Measurements from ENCODE around the gene TUBB4B. TPM values are rescaled to one million over a fixed set of nuclear protein-coding genes. Genes with fewer than 3 reads are reported as not detected.

The TUBB4B gene
- total RNA-seq, 4 donors from 2014 or later, result 367 to 753 (median 540) TPM

GRCh38 chr9:137250329-137251193 lies 9.5 kb downstream of the TUBB4B start:
- no peak overlapping the region for H3K4me3 ChIP-seq
- H3K36me3 ChIP-seq, result no peaks in the 10 kb centered on the region
- peaks cover 0 to 6% (median 0%) of the 10 kb centered on the region in 4 donors for H3K27me3 ChIP-seq
- 83% methylated on average over 7 of the region's 18 CpGs; no CpG with 5 or more reads in 1 of the 2 donors for WGBS, 2 donors
- H3K27ac ChIP-seq, result no peak overlapping the region
- no peak for TF ChIP-seq POLR2A (IDR thresholded peaks at IDR 0.05)
- H3K9me3 ChIP-seq, result no peaks in the 10 kb centered on the region
- no peak for DNase-seq
- H3K4me1 ChIP-seq, result peaks cover 6 to 29% (median 10%) of the 10 kb centered on the region in 3 donors
- intact Hi-C loops (cut with DNase I), result no loop called here

- peaks cover 0 to 6% (median 0%) of the 10 kb centered on the region in 4 donors for H3K27me3 ChIP-seq
- intact Hi-C loops (cut with DNase I), result no loop called here
- no peaks in the 10 kb centered on the region for H3K9me3 ChIP-seq
- no peak within 1 kb of the TSS for H3K27ac ChIP-seq
- H3K4me3 ChIP-seq, result no peak within 1 kb of the TSS
- no peak for TF ChIP-seq POLR2A (IDR thresholded peaks at IDR 0.05)
- TF ChIP-seq CTCF (IDR thresholded peaks at IDR 0.05), result no peak
- H3K4me1 ChIP-seq, result peaks cover 9 to 29% (median 15%) of the 10 kb centered on the region in 3 donors
- WGBS, 2 donors, result 47% methylated on average over 3 of the region's 4 CpGs; no CpG with 5 or more reads in 1 of the 2 donors
- no peak for DNase-seq
- peaks cover 0 to under 1% (median 0%) of the 10 kb centered on the region in 3 donors for H3K36me3 ChIP-seq
Measured at GRCh38 chr9:137251194-137251461, 10.0 kb downstream of the TUBB4B start, which contains the start of gene STPG3. Gene STPG3, plus strand, starts transcription at chr9:137251286. Its CDS starts 1 bp downstream, at chr9:137251287.

- peaks cover under 1 to 6% (median 2%) of the 10 kb centered on the region in 3 donors for H3K36me3 ChIP-seq
- 82 to 83% methylated on average over 6 to 9 of the region's 22 CpGs for WGBS, 2 donors
- no peak overlapping the region for H3K4me3 ChIP-seq
- peaks cover 0 to 6% (median 0%) of the 10 kb centered on the region in 4 donors for H3K27me3 ChIP-seq
- H3K9me3 ChIP-seq, result no peaks in the 10 kb centered on the region
- no peak for TF ChIP-seq POLR2A (IDR thresholded peaks at IDR 0.05)
- no peak for TF ChIP-seq CTCF (IDR thresholded peaks at IDR 0.05)
- no peak overlapping the region for H3K27ac ChIP-seq
- peaks cover 15 to 34% (median 20%) of the 10 kb centered on the region in 3 donors for H3K4me1 ChIP-seq
- DNase-seq, result no peak
- intact Hi-C loops (cut with DNase I), result no loop called here
Measured at GRCh38 chr9:137251490-137252268, 10.6 kb downstream of the TUBB4B start.

GRCh38 chr9:137252555-137253506 lies 11.7 kb downstream of the TUBB4B start:
- no peak for DNase-seq
- intact Hi-C loops (cut with DNase I), result no loop called here
- Histone ChIP-seq H3K9me3 (no peaks in the 10 kb centered on the region), H3K36me3 (peaks cover 4 to 18% (median 7%) of the 10 kb centered on the region in 3 donors), H3K4me3 (no peak overlapping the region), H3K27me3 (peaks cover 0 to 6% (median 0%) of the 10 kb centered on the region in 4 donors), H3K27ac (no peak overlapping the region), H3K4me1 (peaks cover 18 to 40% (median 23%) of the 10 kb centered on the region in 3 donors)
- WGBS, 2 donors, result 80 to 85% methylated on average over 1 to 17 of the region's 35 CpGs
- no peak for TF ChIP-seq CTCF (IDR thresholded peaks at IDR 0.05)
- TF ChIP-seq POLR2A (IDR thresholded peaks at IDR 0.05), result no peak
